SU-DHL-6 (cell line): Measurements from ENCODE around the gene PPARG.
"Not testable (repeated sequence)": the region's sequence is repeated elsewhere in the genome, so short reads cannot be mapped to it uniquely, and the experiment has no call there.

Experiments used
- H2AFZ ChIP-seq: fragments of 200-600 bp; sonication (generic); 2 replicates; pipeline ENCODE4 v1.6.1; 2014; ENCODE audit warnings: low read depth, mild to moderate bottlenecking, moderate library complexity, mixed read lengths, antibody characterized with exemption, low read length; ENCODE audit not compliant: severe bottlenecking
- H3F3A ChIP-seq: fragments of 200-600 bp; shearing (Covaris generic); 2 replicates; pipeline ENCODE4 v1.6.0; 2016; ENCODE audit warnings: antibody characterized with exemption, mild to moderate bottlenecking; ENCODE audit not compliant: insufficient read depth
- H3K27ac ChIP-seq: fragments of 200-600 bp; sonication (generic); 2 replicates; pipeline ENCODE4 v1.5.1; 2016; ENCODE audit warnings: low read depth, mild to moderate bottlenecking, low read length, moderate library complexity, mixed read lengths
- H3K27me3 ChIP-seq: fragments of 200-600 bp; sonication (generic), shearing (Covaris generic); 2 replicates; pipeline ENCODE4 v1.6.0; 2014; ENCODE audit warnings: mild to moderate bottlenecking, low read length
- H3K36me3 ChIP-seq: fragments of 200-600 bp; sonication (generic); 2 replicates; pipeline ENCODE4 v1.6.1; 2014; ENCODE audit warnings: mild to moderate bottlenecking, low read length, mixed read lengths
- H3K4me2 ChIP-seq: fragments of 300-600, 200-600 bp; shearing (Covaris generic), sonication (generic); 2 replicates; pipeline ENCODE4 v1.6.0; 2014; ENCODE audit warnings: low read length, low read depth, mild to moderate bottlenecking; ENCODE audit not compliant: poor library complexity, severe bottlenecking
- H3K4me3 ChIP-seq: fragments of 200-600 bp; sonication (generic); 2 replicates; pipeline ENCODE4 v1.5.1; 2014; ENCODE audit warnings: antibody characterized with exemption, low read length, mild to moderate bottlenecking, mixed read lengths; ENCODE audit not compliant: insufficient read depth, poor library complexity, severe bottlenecking
- H3K79me2 ChIP-seq: fragments of 200-600 bp; sonication (generic); 2 replicates; pipeline ENCODE4 v1.6.1; 2014; ENCODE audit warnings: mild to moderate bottlenecking, low read length, moderate library complexity; ENCODE audit not compliant: insufficient read depth
- H3K9ac ChIP-seq: fragments of 200-600 bp; sonication (generic); 2 replicates; pipeline ENCODE4 v1.7.0; 2014; ENCODE audit warnings: mild to moderate bottlenecking, low read length
- H3K9me2 ChIP-seq: fragments of 200-600 bp; sonication (generic); replicated peaks from 2 replicates; pipeline ENCODE4 v1.6.1; 2014; ENCODE audit warnings: low read length; ENCODE audit not compliant: insufficient read depth
- H3K9me3 ChIP-seq: fragments of 200-600 bp; sonication (generic); 2 replicates; pipeline ENCODE4 v1.6.1; 2014; ENCODE audit warnings: low read length, mixed read lengths; ENCODE audit not compliant: insufficient read depth
- H4K20me1 ChIP-seq: fragments of 200-600 bp; sonication (generic); 2 replicates; pipeline ENCODE4 v1.6.1; 2014; ENCODE audit warnings: low read depth, mild to moderate bottlenecking, antibody characterized with exemption, low read length, moderate library complexity, mixed read lengths
- EZH2phosphoT487 ChIP-seq: fragments of 200-600 bp; sonication (generic), shearing (Covaris generic); conservative IDR thresholded peaks from 2 replicates; pipeline ENCODE4 v1.6.1; 2018; ENCODE audit warnings: mild to moderate bottlenecking, antibody characterized with exemption, low read length, moderate library complexity, mixed read lengths
- TF ChIP-seq, protein P1 (sequence below): fragments of 200-600 bp; sonication (generic); IDR thresholded peaks from one replicate; pipeline ENCODE4 v1.5.1; 2017; ENCODE audit warnings: antibody characterized with exemption, mild to moderate bottlenecking, low read length, moderate library complexity; ENCODE audit not compliant: insufficient read depth, poor library complexity, severe bottlenecking

The PPARG gene

DNA sequence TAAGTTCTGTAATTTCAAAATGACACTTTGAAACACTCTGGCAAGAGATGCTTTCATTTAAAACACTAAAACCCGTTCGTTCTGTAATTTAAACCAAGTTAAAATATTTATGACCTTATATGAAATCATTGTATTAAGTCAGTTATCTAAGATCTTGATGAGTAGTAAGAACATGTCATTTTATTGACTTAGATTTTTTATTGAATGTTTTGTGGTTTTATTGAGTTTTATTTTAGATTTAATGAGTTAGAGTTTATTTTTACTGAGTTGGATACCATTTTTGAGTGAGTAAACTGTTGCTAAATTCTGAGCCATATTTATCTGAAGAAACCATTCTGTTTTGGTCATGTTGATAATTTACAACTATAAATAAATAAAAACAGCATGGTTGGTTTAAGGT, 94.3 kb downstream of the PPARG start:
- H3K79me2 ChIP-seq = no peaks in the 10 kb centered on the region
- H3K4me2 ChIP-seq = no peak overlapping the region
- no peaks in the 10 kb centered on the region for H4K20me1 ChIP-seq
- H3K9me2 ChIP-seq = no peaks in the 10 kb centered on the region
- no peaks in the 10 kb centered on the region for H3K9me3 ChIP-seq
- no peak overlapping the region for H2AFZ ChIP-seq
- no peak overlapping the region for H3K4me3 ChIP-seq
- TF ChIP-seq EZH2phosphoT487 = no peak
- TF ChIP-seq, protein P1, sequence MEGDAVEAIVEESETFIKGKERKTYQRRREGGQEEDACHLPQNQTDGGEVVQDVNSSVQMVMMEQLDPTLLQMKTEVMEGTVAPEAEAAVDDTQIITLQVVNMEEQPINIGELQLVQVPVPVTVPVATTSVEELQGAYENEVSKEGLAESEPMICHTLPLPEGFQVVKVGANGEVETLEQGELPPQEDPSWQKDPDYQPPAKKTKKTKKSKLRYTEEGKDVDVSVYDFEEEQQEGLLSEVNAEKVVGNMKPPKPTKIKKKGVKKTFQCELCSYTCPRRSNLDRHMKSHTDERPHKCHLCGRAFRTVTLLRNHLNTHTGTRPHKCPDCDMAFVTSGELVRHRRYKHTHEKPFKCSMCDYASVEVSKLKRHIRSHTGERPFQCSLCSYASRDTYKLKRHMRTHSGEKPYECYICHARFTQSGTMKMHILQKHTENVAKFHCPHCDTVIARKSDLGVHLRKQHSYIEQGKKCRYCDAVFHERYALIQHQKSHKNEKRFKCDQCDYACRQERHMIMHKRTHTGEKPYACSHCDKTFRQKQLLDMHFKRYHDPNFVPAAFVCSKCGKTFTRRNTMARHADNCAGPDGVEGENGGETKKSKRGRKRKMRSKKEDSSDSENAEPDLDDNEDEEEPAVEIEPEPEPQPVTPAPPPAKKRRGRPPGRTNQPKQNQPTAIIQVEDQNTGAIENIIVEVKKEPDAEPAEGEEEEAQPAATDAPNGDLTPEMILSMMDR = no peak
- no peaks in the 10 kb centered on the region for H3K36me3 ChIP-seq
- no peaks in the 10 kb centered on the region for H3K27me3 ChIP-seq
- no peaks in the 10 kb centered on the region for H3F3A ChIP-seq
- no peak overlapping the region for H3K9ac ChIP-seq
- no peak overlapping the region for H3K27ac ChIP-seq

DNA sequence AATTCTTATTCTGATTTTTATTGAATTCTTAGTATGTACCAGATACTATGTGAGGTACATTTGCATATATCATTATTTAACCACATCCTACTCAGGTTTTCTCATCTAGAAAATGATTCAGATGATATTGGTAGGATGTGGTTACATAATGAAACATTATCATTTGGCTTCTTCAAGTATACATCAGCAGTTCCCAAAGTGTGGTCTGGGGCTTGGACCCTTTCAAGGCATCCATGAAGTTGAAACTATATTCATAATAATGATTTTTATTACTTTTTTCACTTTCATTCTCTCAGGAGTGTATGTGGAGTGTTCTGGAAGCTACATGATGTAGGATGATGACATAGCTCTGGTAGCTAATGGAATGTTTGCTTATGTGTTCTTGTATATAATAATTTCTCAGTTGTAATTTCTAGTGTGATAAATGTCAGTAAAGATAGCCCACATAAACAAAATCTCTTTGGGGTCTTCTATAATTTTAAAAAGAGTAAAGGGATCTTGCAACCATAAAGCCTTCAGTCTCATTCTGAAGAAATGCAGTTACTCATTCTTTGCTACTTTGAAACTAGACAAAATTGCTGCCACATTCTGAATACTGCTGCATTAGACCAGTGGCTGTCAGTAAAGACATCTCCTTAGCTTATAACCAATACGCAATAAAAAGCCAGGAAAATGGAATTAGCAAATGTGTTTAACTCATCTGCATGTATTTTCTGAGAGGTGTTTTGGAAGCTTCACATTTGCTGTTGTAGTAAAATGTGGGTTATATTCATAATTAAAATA, 95.8 kb downstream of the PPARG start:
- no peak overlapping the region for H3K9ac ChIP-seq
- no peak overlapping the region for H3K4me3 ChIP-seq
- TF ChIP-seq, protein P1 = no peak
- no peak for TF ChIP-seq EZH2phosphoT487
- H3K27me3 ChIP-seq = no peaks in the 10 kb centered on the region
- H3K9me3 ChIP-seq = no peaks in the 10 kb centered on the region
- no peaks in the 10 kb centered on the region for H3K79me2 ChIP-seq
- H2AFZ ChIP-seq = no peak overlapping the region
- H3K36me3 ChIP-seq = no peaks in the 10 kb centered on the region
- H3K4me2 ChIP-seq = no peak overlapping the region
- no peaks in the 10 kb centered on the region for H3K9me2 ChIP-seq
- H4K20me1 ChIP-seq = no peaks in the 10 kb centered on the region
- no peak overlapping the region for H3K27ac ChIP-seq
- no peaks in the 10 kb centered on the region for H3F3A ChIP-seq

DNA sequence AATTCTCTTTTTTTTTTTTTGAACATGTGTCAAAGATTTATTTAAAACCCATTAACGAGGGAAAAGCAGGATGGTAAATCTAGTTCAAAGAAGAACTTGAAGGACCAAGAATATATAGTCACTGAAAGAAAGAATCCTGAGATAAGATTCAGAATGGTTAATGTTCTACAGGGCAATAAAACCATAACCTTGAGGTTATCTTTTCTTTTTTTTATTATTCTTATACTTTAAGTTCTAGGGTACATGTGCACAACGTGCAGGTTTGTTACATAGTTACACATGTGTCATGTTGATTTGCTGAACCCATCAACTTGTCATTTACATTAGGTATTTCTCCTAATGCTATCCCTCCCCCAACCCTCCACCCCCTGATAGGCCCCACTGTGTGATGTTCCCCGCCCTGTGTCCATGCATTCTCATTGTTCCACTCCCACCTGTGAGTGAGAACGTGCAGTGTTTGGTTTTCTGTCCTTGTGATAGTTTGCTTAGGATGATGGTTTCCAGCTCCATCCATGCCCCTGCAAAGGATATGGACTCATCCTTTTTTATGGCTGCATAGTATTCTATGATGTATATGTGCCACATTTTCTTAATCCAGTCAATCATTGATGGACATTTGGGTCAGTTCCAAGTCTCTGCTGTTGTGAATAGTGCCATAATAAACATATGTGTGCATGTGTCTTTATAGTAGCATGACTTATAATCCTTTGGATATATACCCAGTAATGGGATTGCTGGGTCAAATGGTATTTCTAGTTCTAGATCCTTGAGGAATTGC, 97.8 kb downstream of the PPARG start:
- H3K9me2 ChIP-seq, H3K79me2 ChIP-seq, H3K27me3 ChIP-seq, H3K36me3 ChIP-seq, H3F3A ChIP-seq, H3K9me3 ChIP-seq, H2AFZ ChIP-seq, H3K4me3 ChIP-seq, H3K27ac ChIP-seq, H3K9ac ChIP-seq, H3K4me2 ChIP-seq, H4K20me1 ChIP-seq: not testable (repeated sequence)

DNA sequence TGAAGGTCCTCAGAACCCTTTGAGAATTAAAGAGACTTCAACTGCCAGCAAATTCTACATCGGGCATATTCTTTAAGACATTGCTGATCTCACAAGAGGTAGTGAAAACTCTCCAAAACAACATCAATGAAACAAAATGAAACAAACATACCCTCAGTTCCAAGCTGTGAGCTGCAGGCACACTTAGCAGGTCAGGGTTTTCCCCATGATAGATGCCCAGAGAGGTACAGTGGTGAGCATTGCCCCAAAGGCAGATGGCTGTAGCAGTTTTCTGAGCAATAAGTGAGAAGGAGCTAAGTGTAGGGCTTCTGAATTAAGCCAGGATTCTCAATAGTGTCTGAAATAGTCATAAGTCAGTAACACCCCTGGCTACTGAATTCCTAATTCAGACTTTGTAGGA, 99.3 kb downstream of the PPARG start:
- Histone ChIP-seq H4K20me1 (no peaks in the 10 kb centered on the region), H2AFZ (no peak overlapping the region), H3K4me2 (no peak overlapping the region), H3K79me2 (no peaks in the 10 kb centered on the region), H3K9ac (no peak overlapping the region), H3K9me2 (no peaks in the 10 kb centered on the region), H3K9me3 (no peaks in the 10 kb centered on the region), H3K4me3 (no peak overlapping the region), H3K36me3 (no peaks in the 10 kb centered on the region), H3K27me3 (no peaks in the 10 kb centered on the region), H3F3A (no peaks in the 10 kb centered on the region), H3K27ac (no peak overlapping the region)
- TF ChIP-seq, protein P1 = no peak
- no peak for TF ChIP-seq EZH2phosphoT487
